HL-60/S4 (cell line): ENCODE data around the gene JMJD1C.
"Not testable (repeated sequence)": the region's sequence is repeated elsewhere in the genome, so short reads cannot be mapped to it uniquely, and the experiment has no call there.

Source experiments
- in situ Hi-C: fragments of 300-500 bp; cut with MboI; formaldehyde crosslinking; loops from 2 replicates; pipeline ENCODE4 v1.14.3; 2022; ENCODE audit warnings: low sequenced_read_pairs

Gene JMJD1C

DNA sequence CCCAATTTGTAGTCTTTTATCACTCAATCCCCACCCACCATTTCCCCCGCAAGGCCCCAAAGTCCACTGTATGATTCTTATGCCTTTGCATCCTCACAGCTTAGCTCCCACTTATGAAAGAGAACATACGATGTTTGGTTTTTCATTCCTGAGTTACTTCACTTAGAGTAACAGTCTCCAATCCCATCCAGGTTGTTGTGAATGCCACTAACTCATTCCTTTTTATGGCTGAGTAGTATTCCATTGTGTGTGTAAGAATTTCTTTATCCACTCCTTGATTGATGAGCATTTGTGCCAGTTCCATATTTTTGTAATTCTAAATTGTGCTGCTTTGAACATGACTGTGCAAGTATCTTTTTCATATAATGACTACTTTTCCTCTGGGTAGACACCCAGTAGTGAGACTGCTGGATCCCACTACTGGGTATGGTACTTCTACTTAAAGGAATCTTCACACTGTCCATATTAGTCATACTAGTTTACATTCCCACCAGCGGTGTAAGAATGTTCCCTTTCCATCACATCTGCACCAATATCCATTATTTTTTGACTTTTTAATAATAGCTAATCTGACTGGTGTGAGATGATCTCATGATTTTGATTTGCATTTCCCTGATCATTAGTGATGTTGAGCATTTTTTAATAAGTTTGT lies 152.6 kb downstream of the JMJD1C start:
- in situ Hi-C loops: no loop called here

DNA sequence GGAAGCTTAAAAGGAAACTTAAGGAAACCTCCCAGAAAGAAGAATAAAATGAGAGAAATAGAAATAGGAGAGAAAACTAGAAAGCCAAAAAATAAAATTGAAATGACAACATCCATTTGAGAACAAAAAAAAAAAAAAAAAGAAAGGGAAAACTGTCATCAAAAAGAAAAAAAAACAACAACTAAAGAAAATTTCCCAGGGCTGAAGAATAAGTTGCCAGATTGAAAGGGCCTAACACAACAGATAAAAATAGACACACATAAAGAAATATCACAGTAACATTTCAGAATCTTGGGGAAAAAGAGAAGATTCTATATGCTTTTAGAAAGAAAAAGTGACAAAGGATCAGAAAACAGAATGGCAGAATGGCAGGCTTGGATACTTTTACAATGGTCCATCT lies 157.1 kb downstream of the JMJD1C start:
- in situ Hi-C loops: no loop called here

DNA sequence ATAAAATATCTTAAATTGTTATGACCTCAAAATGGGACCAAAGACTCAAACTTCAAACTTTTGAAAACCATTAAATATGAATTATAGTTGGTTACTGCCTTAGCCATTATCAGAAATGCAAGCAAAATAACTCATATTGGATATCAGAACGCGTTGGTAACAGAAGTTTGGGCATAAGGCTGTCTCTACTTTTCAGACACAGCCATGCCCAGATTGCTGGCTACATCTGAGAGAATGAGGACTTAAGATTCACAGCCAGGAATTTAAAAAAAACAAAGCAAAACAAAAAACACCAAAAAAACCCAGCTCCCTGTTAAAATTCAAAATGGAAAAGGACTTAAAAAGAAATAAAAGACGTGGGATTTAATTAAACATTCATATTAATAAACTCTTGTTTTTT lies 161.6 kb downstream of the JMJD1C start:
- in situ Hi-C loops: no loop called here

DNA sequence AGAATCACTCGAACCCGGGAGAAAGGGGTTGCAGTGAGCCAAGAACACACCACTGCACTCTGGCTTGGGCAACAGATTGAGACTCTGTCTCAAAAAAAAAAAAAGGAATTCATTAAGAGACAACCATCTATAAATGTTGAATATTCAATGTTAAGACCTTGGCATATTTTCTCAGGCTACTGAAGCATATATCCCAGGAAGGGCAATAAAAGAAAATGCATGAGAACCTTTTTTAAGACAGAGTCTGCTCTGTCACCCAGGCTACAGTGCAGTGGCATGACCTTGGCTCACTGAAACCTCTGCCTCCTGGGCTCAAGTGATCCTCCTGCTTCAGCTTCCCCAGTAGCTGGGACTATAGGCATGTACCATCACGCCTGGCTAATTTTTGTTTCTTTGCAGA lies 165.0 kb downstream of the JMJD1C start:
- in situ Hi-C loops: no loop called here

DNA sequence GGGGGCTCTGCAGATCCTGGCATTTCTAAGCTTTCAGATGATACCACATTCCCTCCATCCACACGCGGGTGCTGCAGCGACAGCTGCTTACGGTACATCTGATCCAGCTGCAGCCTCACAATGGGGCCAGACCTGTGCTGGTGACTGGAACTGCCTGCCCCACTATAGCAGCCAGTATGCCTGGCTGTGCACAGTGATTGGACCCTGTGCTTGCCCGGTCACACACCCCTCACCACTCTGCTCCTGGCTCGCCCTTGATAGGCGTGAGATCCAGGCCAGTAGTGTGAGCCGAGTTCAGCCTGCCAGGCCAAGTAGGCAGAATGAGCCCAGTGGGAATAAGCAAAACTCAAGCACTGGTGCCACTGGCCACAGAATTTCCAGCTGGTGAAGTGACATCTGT lies 167.8 kb downstream of the JMJD1C start:
- in situ Hi-C loops: no loop called here

DNA sequence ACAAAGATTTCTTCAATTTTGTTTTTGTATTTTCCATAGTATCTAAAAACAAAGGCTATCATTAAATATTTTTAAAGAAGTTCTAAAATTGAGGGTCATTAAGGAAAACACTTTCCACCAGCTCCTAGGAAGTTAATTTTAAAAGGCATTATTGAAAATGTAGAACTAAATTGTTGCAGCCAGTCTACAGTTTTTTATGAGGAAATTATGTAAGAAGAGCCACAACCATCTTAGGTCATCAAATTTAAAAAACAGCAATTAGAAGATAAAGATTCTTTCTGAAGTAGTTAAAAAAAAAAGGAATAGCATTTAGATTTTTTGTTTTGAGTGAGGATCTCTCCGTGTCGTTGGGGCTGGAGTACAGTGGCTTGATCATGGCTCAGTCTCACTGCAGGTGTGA lies 171.0 kb downstream of the JMJD1C start:
- in situ Hi-C loops: no loop called here

DNA sequence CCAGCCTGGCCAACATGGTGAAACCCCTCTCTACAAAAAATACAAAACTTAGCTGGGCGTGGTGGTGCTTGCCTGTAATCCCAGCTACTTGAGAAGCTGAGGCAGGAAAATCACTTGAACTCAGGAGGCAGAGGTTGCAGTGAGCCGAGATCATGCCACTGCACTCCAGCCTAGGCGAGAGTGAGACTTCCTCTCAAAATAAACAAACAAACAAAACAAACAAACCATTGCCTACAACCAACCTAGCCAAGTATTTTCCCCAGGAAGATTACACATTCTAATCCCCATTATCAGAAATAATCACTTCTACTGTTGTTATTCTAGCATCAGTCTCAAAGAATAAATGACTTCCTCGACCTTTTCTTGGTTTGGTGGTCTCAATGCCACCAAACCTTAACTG lies 172.9 kb downstream of the JMJD1C start:
- in situ Hi-C loops: not testable (repeated sequence)

DNA sequence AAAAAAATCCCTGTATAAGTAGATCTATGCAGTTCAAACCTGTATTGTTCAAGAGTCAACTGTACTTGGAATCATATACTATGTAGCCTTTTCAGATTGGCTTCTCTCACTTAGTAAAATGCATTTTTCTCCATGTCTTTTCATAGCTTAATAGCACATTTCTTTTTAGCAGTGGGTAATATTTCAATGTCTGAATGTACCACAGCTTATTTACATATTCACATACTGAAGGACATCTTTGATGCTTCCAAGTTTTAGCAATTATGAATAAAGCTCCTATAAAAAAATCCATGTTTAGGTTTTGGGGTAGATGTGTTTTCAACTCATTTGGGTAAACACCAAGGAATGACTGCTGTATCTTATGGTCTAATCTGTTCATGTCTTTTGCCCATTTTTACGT lies 177.6 kb downstream of the JMJD1C start:
- in situ Hi-C loops: no loop called here

DNA sequence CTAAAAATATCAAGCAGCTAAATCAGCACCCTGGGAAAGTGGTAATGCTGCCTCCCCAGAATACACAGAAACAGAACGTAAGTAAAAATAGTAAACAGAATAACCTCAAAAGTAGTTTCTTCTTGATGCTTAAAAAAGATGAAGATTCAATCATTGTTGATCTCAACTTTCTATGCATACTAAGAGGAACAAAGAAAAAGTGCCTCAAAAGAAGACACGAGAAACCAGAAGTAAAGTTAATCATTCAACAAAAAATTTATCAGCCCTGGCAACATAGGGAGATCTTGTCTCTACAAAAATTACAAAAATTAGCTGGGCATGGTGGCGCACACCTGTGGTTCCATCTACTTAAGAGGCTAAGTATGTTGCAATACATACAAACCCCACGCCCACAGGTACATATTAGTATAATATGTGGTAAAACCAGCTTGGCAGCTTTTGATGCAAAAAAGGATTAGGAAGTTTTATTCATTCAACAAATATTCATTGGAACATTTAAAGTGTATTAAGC lies 179.0 kb downstream of the JMJD1C start:
- in situ Hi-C loops: no loop called here

DNA sequence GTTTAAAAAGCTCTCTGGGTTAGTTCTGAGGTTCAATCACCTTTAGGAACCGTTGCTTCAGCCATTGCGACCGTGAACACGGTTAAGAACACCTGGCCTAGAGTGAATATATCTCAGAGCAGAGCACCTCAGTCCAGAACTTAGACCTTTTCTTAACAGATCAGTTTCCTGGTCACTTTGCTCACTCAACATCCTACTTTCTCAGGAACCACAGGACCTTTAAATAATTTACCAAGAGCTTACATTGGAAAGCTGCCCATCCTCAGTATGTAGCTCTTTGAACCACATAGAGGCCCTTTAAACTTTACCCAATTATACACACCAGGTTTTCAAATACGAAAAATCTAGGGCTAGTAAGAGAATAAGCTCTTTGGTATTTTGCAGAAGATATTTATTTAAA lies 179.4 kb downstream of the JMJD1C start:
- in situ Hi-C loops: no loop called here

DNA sequence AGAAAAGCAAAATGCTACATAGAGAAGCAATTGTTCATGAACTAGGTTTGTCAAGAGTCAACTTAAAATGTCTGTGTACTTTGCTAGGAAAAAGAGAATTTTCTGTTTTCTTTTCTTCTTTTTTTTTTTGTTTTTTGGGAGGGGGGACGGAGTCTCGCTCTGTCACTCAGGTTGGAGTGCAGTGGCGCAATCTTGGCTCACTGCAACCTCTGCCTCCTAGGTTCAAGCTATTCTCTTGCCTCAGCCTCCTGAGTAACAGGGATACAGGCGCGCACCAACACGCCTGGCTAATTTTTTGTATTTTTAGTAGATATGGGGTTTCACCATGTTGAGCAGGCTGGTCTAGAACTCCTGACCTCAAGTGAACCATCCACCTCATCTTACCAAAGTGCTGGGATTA lies 181.9 kb downstream of the JMJD1C start:
- in situ Hi-C loops: not testable (repeated sequence)

DNA sequence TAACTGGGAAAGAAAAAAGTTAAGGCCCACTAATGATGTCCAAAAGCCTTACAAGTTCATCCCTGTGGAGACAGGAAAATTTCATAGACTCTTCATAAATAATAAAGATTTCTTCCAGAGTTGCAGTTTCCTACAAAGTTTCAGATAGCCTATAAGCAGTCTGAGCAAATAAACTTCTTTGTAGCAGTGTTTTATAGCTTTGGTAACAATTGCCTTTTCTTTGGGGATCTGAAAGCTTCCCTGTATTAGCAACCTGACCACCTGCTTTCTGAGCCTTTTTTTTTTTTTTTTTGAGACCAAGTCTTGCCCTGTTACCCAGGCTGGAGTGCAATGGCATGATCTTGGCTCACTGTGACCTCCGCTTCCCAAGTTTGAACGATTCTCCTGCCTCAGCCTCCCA lies 182.7 kb downstream of the JMJD1C start:
- in situ Hi-C loops: no loop called here

DNA sequence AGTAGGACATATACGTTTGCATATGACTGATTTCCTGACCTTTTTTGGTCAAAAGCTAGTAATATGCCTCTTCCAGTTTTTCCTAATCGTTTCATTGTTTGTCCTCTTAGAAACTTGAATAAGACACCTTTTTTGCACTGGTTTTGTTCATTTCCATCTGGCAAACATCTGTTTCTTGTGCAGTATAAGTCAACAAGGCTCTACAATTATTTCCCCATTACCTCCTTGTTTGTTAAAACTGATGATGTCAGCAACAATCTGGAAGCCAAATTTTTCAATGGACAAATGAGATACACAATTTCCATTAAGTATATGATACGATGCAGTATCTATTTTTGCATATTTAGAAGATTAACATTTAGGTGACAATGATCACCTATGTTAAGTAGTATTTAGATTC lies 183.8 kb downstream of the JMJD1C start:
- in situ Hi-C loops: no loop called here

DNA sequence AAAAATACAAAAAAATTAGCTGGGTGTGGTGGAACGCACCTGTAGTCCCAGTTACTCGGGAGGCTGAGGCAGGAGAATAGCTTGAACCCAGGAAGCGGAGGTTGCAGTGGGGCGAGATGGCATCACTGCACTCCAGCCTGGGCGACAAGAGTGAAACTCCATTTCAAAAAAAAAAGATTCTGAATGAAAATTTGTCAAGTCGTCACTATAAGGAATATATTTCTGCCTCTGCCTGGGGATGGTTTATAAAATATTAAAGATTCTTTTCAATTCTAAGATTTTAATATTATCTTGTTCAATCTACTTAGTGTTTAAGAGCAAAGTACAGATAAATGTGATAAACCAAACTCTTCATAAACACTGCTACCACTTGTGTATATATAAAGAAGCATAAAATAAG lies 185.4 kb downstream of the JMJD1C start:
- in situ Hi-C loops: no loop called here

DNA sequence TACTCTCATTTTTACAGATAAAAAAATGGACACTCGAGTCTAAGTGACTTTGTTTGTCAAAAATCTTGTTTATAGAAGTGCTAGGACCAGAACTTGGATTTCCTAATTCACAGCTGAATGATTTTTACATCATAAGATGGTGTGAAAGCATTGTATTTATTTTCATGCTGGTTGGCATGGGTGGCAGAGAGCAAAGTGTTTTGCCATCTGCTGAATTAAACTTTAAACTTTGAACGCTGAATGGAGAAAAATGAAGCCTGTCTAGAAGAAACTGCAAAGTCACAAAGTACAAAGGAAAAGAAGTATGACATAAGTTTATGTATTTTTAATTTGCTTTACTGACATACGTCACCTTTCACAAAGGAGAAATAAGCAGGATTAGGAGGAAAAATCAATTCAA lies 190.7 kb downstream of the JMJD1C start:
- in situ Hi-C loops: no loop called here

DNA sequence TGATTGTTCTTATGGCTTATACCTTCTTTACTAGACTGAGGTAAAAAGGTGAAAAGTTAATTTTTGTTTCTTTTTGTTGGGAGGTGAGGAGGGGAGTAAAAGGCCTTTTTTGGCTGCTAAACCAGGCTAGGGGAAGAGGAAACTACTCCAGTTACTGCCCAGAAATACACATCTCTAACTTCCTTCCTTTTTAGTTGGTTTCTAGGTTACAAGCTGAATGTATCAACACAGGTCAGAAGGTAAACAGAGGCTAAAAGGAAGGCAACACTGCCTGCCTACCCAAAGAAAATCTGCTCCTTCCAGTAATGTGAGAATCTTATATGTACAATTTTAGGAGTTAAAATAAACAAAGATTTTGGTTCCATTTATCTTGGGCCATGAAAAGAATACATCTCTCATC lies 192.2 kb downstream of the JMJD1C start:
- in situ Hi-C loops: no loop called here

DNA sequence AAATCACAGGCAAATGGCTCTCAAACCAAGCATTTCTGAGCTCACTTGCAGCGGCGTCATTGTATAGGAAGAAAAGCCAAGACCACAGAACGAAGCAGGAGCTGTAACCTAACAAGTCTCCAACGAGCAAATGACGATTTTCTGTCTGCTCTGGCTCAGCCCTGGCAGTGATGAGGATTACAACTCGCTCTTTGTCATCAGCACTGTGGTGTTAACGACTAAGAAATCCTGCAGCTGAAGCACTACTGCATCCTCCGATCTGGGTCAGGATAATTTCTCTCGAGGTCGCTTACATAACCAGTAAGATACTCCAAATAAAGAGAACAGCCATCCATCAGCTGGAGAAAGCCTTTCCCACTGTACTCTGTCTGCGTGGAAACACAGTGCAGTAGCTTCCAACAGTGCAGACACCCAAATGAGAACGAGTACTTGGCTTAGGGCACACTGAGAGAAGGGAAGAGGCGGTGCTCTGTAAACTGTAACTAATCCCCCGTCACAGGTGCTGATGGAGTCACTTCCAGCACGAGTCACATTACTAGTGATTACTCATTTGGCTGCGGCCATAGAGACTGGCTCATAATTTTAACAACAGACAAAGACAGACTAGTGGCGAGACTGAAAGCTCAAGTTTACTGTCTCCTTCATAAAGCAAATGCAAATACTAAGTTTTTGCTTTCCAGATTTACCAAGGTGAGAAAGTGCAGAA lies 196.8 kb downstream of the JMJD1C start:
- in situ Hi-C loops: no loop called here

DNA sequence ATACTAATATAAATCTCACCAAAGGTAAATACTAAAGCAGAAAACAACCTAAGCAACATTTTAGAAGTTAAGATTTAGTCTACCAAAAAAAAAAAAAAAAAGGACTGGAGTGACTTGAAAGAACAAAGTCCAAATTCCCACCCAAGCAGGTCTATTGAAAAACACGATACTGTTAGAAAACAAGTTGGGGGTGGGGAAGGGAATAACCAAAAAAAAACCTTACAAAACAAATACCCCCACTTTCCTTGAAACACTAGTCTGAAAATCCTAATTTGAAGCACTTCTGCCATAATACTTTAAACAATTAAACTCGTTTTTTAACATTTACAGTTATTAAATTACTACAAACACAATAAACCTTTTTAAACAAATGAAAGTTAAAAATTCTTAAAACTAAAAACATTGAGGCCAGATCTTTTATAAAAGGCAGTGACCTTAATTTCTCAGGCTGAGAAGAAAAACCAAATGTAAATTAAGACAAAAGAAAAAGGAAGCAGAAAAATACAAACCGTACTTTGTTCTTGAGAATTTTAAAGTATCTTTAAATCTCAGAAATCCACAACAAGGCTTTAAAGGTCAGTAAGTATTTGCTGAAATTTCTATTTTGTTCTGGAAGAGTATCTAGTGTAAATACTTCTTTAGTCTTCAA lies 197.5 kb downstream of the JMJD1C start:
- in situ Hi-C loops: no loop called here

DNA sequence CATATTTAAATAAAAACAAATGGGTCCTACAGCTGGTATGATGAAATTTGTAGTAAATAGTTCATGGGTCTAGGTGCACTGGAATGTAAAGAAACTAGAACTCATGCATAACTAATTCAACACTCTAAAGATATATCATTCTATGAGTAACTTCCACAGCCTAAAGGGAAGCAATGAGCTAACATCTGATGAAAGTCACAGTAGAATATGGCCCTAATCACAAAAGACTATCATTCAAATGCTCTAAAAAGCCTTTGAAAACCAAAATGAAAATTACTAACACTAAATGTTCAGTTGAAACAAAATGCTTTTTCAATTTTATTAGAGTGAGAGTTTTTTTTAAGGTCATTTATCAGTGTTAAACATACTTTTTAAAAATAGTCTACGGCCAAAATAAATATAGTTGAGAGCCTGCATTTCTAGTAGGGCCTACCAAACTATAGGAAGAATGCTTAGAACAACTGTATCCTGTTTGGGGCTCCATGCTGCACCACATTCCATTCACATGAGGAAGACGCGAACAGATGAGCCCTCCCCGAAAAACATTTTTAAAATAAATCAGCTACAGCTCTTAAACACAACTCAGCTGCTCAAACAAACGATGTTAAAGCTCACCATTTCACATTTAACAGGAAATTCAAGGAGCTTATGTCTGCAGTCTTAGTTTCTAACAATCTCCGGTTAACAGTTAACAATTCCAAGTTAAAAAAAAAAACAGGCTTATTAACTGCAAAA lies 198.2 kb downstream of the JMJD1C start:
- in situ Hi-C loops: no loop called here

DNA sequence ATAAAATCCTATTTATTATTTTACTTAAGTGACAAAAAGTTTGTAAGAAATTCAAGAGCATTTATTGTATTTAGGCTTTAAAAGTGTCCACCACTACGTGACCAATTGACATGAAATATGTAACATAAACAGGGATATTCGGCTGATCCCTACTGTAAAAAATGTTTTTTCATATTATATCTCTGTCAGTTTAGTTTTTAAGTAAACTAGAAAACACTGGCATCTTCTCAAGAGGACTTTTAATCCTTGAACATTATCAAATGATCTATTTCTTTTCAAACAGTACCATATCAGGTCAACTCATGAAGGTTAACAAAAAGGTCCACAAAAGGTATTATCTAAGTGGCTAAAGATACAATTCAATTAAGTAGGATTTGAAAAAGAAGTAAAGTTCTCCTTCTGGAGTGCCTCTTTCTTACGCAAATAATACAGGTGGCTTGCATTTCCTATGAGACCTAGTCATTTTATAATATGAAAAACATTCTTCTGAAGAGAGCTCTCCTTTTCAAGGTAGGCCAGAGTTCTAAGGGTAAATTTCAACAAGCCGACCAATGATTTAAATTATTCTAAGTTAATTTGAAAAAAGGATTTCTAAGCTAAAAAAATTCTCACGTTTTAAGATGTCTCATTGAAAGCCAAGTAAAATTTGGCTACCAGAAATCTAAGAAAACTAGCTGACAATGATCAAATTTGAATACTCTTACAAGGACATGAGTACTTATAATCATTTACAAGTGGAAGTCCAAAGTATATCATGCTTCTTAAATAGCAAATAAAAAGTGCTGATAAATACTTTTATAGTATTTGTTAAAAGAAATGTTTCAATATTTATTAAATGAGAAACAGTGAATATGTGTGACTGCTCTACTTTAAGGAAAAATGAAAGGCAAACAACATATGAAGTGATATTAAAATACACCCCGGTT lies 199.1 kb downstream of the JMJD1C start:
- in situ Hi-C loops: no loop called here
